ENCODE measurements around the gene SRRM3.
"Not testable (repeated sequence)": the region's sequence is repeated elsewhere in the genome, so short reads cannot be mapped to it uniquely, and the experiment has no call there.

Gene SRRM3

GRCh38 chr7:76202666-76203030 lies 952 bp downstream of the SRRM3 start:
- no peak for TF ChIP-seq CTCF (conservative IDR thresholded peaks at IDR 0.05; ENCODE audit: low read length)
- H3K4me3 ChIP-seq (ENCODE audit: low read length), result no peak overlapping the region
- DNase-seq (ENCODE audit: low read depth), result no peak

GRCh38 chr7:76204147-76204546 lies 2.5 kb downstream of the SRRM3 start:
- no peak for DNase-seq (ENCODE audit: low read depth)
- H3K4me3 ChIP-seq (ENCODE audit: low read length), result no peak overlapping the region
- TF ChIP-seq CTCF (conservative IDR thresholded peaks at IDR 0.05; ENCODE audit: low read length), result no peak

GRCh38 chr7:76206633-76207032 lies 4.9 kb downstream of the SRRM3 start:
- DNase-seq (ENCODE audit: low read depth), result no peak
- TF ChIP-seq CTCF (conservative IDR thresholded peaks at IDR 0.05; ENCODE audit: low read length), result no peak
- no peak overlapping the region for H3K4me3 ChIP-seq (ENCODE audit: low read length)

- H3K4me3 ChIP-seq (ENCODE audit: low read length), result no peak overlapping the region
- no peak for TF ChIP-seq CTCF (conservative IDR thresholded peaks at IDR 0.05; ENCODE audit: low read length)
Measured at GRCh38 chr7:76209310-76209709, 7.6 kb downstream of the SRRM3 start.

GRCh38 chr7:76211216-76211615 lies 9.5 kb downstream of the SRRM3 start:
- DNase-seq (ENCODE audit: low read depth), result no peak
- no peak overlapping the region for H3K4me3 ChIP-seq (ENCODE audit: low read length)
- no peak for TF ChIP-seq CTCF (conservative IDR thresholded peaks at IDR 0.05; ENCODE audit: low read length)

More at GRCh38 chr7:76209310-76209709, 7.6 kb downstream of the SRRM3 start:
- DNase-seq (ENCODE audit: low read depth), result no peak

- DNase-seq (ENCODE audit: low read depth); H3K4me3 ChIP-seq (ENCODE audit: low read length): not testable (repeated sequence)
Measured at GRCh38 chr7:76215349-76215748, 13.7 kb downstream of the SRRM3 start.

GRCh38 chr7:76216381-76217082 lies 14.8 kb downstream of the SRRM3 start:
- DNase-seq (ENCODE audit: low read depth), result no peak
- no peak for TF ChIP-seq CTCF (conservative IDR thresholded peaks at IDR 0.05; ENCODE audit: low read length)
- H3K4me3 ChIP-seq (ENCODE audit: low read length), result no peak overlapping the region

Data from AG10803 (cell line).